GM23338 (cell line): Measurements from ENCODE around the gene CLEC17A. TPM values are rescaled to one million over a fixed set of nuclear protein-coding genes. Genes with fewer than 3 reads are reported as not detected.

ENCODE experiments used
- ATAC-seq: fragments of 200-7000 bp; cut with Tn5 transposase; 3 replicates; pipeline ENCODE4 v1.9.1; 2020
- DNase-seq: peaks from one replicate; pipeline ENCODE4 v3.0.0-alpha.2; 2015; ENCODE audit warnings: low spot score
- H2AFZ ChIP-seq: fragments of 200-600 bp; sonication (generic); 2 replicates; pipeline ENCODE4 v1.8.0; 2016; ENCODE audit warnings: antibody characterized with exemption, mild to moderate bottlenecking, moderate library complexity
- H3F3A ChIP-seq: fragments of 200-600 bp; sonication (generic); replicated peaks from 2 replicates; pipeline ENCODE4 v1.8.0; 2017; ENCODE audit warnings: antibody characterized with exemption, mixed run types, low read depth
- H3K27ac ChIP-seq: fragments of 200-600 bp; sonication (generic); 2 replicates; pipeline ENCODE4 v1.6.1; 2016; ENCODE audit warnings: low read depth
- H3K27me3 ChIP-seq: fragments of 200-600 bp; sonication (generic); 2 replicates; pipeline ENCODE4 v1.8.0; 2016; ENCODE audit warnings: mild to moderate bottlenecking, mixed run types, moderate library complexity; ENCODE audit not compliant: insufficient read depth
- H3K36me3 ChIP-seq: fragments of 200-600 bp; sonication (generic); 2 replicates; pipeline ENCODE4 v1.8.0; 2016; ENCODE audit warnings: mild to moderate bottlenecking; ENCODE audit not compliant: insufficient read depth
- H3K4me1 ChIP-seq: fragments of 200-600 bp; sonication (generic); 2 replicates; pipeline ENCODE4 v1.8.0; 2016; ENCODE audit warnings: mild to moderate bottlenecking, moderate library complexity; ENCODE audit not compliant: insufficient read depth
- H3K4me2 ChIP-seq: fragments of 200-600 bp; sonication (generic); 2 replicates; pipeline ENCODE4 v1.7.1; 2017; ENCODE audit warnings: mixed run types
- H3K4me3 ChIP-seq: fragments of 200-600 bp; sonication (generic); 2 replicates; pipeline ENCODE4 v1.6.1; 2016; ENCODE audit warnings: mixed run types
- H3K79me2 ChIP-seq: fragments of 200-600 bp; sonication (generic); replicated peaks from 2 replicates; pipeline ENCODE4 v1.8.0; 2017; ENCODE audit warnings: mild to moderate bottlenecking; ENCODE audit not compliant: insufficient read depth
- H3K9me2 ChIP-seq: fragments of 200-600 bp; sonication (generic); 2 replicates; pipeline ENCODE4 v1.8.0; 2017; ENCODE audit not compliant: insufficient read depth
- H4K20me1 ChIP-seq: fragments of 200-600 bp; sonication (generic); replicated peaks from 2 replicates; pipeline ENCODE4 v1.8.0; 2017; ENCODE audit warnings: mild to moderate bottlenecking; ENCODE audit not compliant: insufficient read depth
- H3K27ac Mint-ChIP-seq: 2 replicates; pipeline ENCODE4 v1.8.0; 2020; ENCODE audit warnings: inconsistent platforms, mild to moderate bottlenecking, moderate library complexity, mixed read lengths
- H3K27me3 Mint-ChIP-seq: 3 replicates; pipeline ENCODE4 v1.8.0; 2022; ENCODE audit warnings: low read depth, mild to moderate bottlenecking, moderate library complexity, mixed read lengths, inconsistent platforms; ENCODE audit not compliant: insufficient read depth, poor library complexity
- H3K36me3 Mint-ChIP-seq: 3 replicates; pipeline ENCODE4 v1.8.0; 2021; ENCODE audit warnings: low read depth, mild to moderate bottlenecking, inconsistent platforms, moderate library complexity, mixed read lengths
- H3K4me1 Mint-ChIP-seq: 3 replicates; pipeline ENCODE4 v1.8.0; 2020; ENCODE audit warnings: mild to moderate bottlenecking, inconsistent platforms, mixed read lengths
- H3K4me3 Mint-ChIP-seq: 3 replicates; pipeline ENCODE4 v1.8.0; 2021; ENCODE audit warnings: moderate library complexity, mild to moderate bottlenecking, inconsistent platforms, mixed read lengths
- H3K9me3 Mint-ChIP-seq: 3 replicates; pipeline ENCODE4 v1.8.0; 2020; ENCODE audit warnings: moderate library complexity, mild to moderate bottlenecking, inconsistent platforms, mixed read lengths
- CREB1 ChIP-seq: fragments of 250-450 bp; sonication (Bioruptor Pico); IDR thresholded peaks from 2 replicates; pipeline ENCODE4 v1.5.0; 2020; ENCODE audit warnings: low read depth, mild to moderate bottlenecking, moderate library complexity
- CTCF ChIP-seq, 2 experiments: fragments of 200-600 bp in 1 of 2; sonication (generic) in 1 of 2; conservative IDR thresholded peaks; 2 replicates each; pipeline versions ENCODE4 v1.5.1 to v1.6.1; 2016 to 2017; ENCODE audit warnings: antibody characterized with exemption in 2 of 2, low read depth in 2 of 2, mild to moderate bottlenecking in 2 of 2, moderate library complexity in 1 of 2
- ETS1 ChIP-seq: IDR thresholded peaks from 2 replicates; pipeline ENCODE4 v1.6.1; 2016; ENCODE audit warnings: antibody characterized with exemption
- EZH2 ChIP-seq: fragments of 200-600 bp; sonication (generic); IDR thresholded peaks from one replicate; pipeline ENCODE4 v1.8.0; 2017; ENCODE audit warnings: antibody characterized with exemption, mild to moderate bottlenecking, low read depth; ENCODE audit not compliant: unreplicated experiment
- EZH2phosphoT487 ChIP-seq: fragments of 200-600 bp; sonication (generic); IDR thresholded peaks from one replicate; pipeline ENCODE4 v1.8.1; 2018; ENCODE audit warnings: antibody characterized with exemption; ENCODE audit not compliant: unreplicated experiment
- NANOG ChIP-seq: IDR thresholded peaks from 2 replicates; pipeline ENCODE4 v1.6.1; 2016; ENCODE audit warnings: antibody characterized with exemption, borderline replicate concordance
- POLR2AphosphoS5 ChIP-seq: IDR thresholded peaks from 2 replicates; pipeline ENCODE4 v1.6.1; 2016; ENCODE audit warnings: antibody characterized with exemption, low read depth
- REST ChIP-seq: IDR thresholded peaks from one replicate; pipeline ENCODE4 v1.6.1; 2018; ENCODE audit warnings: antibody characterized with exemption; ENCODE audit not compliant: unreplicated experiment
- ZNF331 ChIP-seq: fragments of 250-450 bp; sonication (Bioruptor Pico); IDR thresholded peaks from 2 replicates; pipeline ENCODE4 v1.5.0; 2020; ENCODE audit warnings: low read depth, mild to moderate bottlenecking, moderate library complexity
- ZNF462 ChIP-seq: fragments of 250-450 bp; sonication (Bioruptor Pico); IDR thresholded peaks from 2 replicates; pipeline ENCODE4 v1.5.0; 2020; ENCODE audit warnings: mild to moderate bottlenecking, moderate library complexity
- polyA plus RNA-seq: library from polyadenylated mRNA; unstranded; fragments of >200 nt; fragmentation: Nextera tagmentation; extraction: Ambion mirVana; gene quantifications from 2 replicates; pipeline ENCODE4 v1.2.1, GENCODE V29; 2016
- total RNA-seq: library from RNA; depleted of rRNA; stranded (reverse); fragments of >200 nt; shearing (Covaris generic); gene quantifications from 2 replicates; pipeline ENCODE4 v1.2.3, GENCODE V29; 2014

CLEC17A gene
- total and polyA plus RNA-seq, 2 experiments from 2014 or later = 0.17 TPM; not detected in 1

GRCh38 chr19:14648506-14648905 lies 65.6 kb downstream of the CLEC17A start:
- H3K4me3 ChIP-seq = no peak overlapping the region
- no peaks in the 10 kb centered on the region for H4K20me1 ChIP-seq
- H3K9me2 ChIP-seq = no peaks in the 10 kb centered on the region
- no peaks in the 10 kb centered on the region for H3K36me3 ChIP-seq
- no peaks in the 10 kb centered on the region for H3F3A ChIP-seq
- Mint-ChIP-seq H3K27me3 (peaks cover 2% of the 10 kb centered on the region), H3K4me1 (no peaks in the 10 kb centered on the region), H3K4me3 (no peak overlapping the region), H3K27ac (no peak overlapping the region), H3K36me3 (peaks cover 33% of the 10 kb centered on the region), H3K9me3 (peaks cover 80% of the 10 kb centered on the region)
- H3K4me2 ChIP-seq = no peak overlapping the region
- TF ChIP-seq REST (no peak), CREB1 (no peak), EZH2phosphoT487 (no peak), EZH2 (no peak), NANOG (no peak), ETS1 (no peak)
- H3K27ac ChIP-seq = no peak overlapping the region
- no peaks in the 10 kb centered on the region for H3K4me1 ChIP-seq
- H3K79me2 ChIP-seq = no peaks in the 10 kb centered on the region
- ATAC-seq (no peak), DNase-seq (no peak)
- H2AFZ ChIP-seq = no peak overlapping the region
- no peaks in the 10 kb centered on the region for H3K27me3 ChIP-seq

- no peaks in the 10 kb centered on the region for H3K4me1 ChIP-seq
- peaks cover 80% of the 10 kb centered on the region for H3K9me3 Mint-ChIP-seq
- TF ChIP-seq ZNF331 (no peak), EZH2phosphoT487 (no peak), CREB1 (no peak), POLR2AphosphoS5 (no peak), ZNF462 (CRISPR knock-in tag) (no peak), CTCF (conservative IDR thresholded peaks at IDR 0.05; ENCODE audit: low read depth in 2 of 2) (no peak)
Measured at GRCh38 chr19:14649020-14649419, 66.1 kb downstream of the CLEC17A start.

More at GRCh38 chr19:14649020-14649419, 66.1 kb downstream of the CLEC17A start:
- Mint-ChIP-seq H3K36me3 (peaks cover 33% of the 10 kb centered on the region), H3K27me3 (peaks cover 2% of the 10 kb centered on the region), H3K27ac (no peak overlapping the region), H3K4me1 (no peaks in the 10 kb centered on the region), H3K4me3 (no peak overlapping the region; the same call in 2 of the 3 replicates)
- no peaks in the 10 kb centered on the region for H3K27me3 ChIP-seq
- H2AFZ ChIP-seq = no peak overlapping the region
- H3K4me2 ChIP-seq = no peak overlapping the region
- H3K36me3 ChIP-seq = no peaks in the 10 kb centered on the region
- no peaks in the 10 kb centered on the region for H3K9me2 ChIP-seq
- H3F3A ChIP-seq = no peaks in the 10 kb centered on the region
- no peaks in the 10 kb centered on the region for H4K20me1 ChIP-seq
- no peaks in the 10 kb centered on the region for H3K79me2 ChIP-seq
- no peak overlapping the region for H3K4me3 ChIP-seq
- DNase-seq (no peak), ATAC-seq (no peak)
- H3K27ac ChIP-seq = no peak overlapping the region
